ENCODE data around the gene ANKRD17.

DNA sequence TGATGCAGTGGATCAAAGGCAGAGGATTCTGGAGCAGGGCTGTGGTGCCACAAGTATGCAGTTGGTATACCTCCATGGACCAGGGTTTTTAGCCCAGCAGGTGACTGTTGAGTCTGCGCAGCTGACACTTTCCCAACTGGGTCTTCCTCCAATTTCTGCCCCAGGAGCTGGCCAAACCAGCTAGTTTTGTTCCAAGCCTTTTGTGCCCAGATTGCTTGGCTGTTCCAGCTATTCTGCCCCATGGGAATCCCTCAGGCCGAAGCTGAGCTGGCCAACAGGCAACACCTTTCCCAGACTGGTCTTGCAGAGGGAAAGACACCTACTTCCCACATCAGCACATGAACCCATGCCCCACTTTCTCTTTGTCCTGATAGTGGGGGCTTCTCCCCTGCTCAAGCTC, 22.8 kb upstream of the ANKRD17 start:
- TF ChIP-seq, protein P1, sequence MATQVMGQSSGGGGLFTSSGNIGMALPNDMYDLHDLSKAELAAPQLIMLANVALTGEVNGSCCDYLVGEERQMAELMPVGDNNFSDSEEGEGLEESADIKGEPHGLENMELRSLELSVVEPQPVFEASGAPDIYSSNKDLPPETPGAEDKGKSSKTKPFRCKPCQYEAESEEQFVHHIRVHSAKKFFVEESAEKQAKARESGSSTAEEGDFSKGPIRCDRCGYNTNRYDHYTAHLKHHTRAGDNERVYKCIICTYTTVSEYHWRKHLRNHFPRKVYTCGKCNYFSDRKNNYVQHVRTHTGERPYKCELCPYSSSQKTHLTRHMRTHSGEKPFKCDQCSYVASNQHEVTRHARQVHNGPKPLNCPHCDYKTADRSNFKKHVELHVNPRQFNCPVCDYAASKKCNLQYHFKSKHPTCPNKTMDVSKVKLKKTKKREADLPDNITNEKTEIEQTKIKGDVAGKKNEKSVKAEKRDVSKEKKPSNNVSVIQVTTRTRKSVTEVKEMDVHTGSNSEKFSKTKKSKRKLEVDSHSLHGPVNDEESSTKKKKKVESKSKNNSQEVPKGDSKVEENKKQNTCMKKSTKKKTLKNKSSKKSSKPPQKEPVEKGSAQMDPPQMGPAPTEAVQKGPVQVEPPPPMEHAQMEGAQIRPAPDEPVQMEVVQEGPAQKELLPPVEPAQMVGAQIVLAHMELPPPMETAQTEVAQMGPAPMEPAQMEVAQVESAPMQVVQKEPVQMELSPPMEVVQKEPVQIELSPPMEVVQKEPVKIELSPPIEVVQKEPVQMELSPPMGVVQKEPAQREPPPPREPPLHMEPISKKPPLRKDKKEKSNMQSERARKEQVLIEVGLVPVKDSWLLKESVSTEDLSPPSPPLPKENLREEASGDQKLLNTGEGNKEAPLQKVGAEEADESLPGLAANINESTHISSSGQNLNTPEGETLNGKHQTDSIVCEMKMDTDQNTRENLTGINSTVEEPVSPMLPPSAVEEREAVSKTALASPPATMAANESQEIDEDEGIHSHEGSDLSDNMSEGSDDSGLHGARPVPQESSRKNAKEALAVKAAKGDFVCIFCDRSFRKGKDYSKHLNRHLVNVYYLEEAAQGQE (IDR thresholded peaks at IDR 0.05; ENCODE audit: low read depth), result no peak
- TF ChIP-seq CEBPB (IDR thresholded peaks at IDR 0.05), result no peak
- TF ChIP-seq, protein P2, sequence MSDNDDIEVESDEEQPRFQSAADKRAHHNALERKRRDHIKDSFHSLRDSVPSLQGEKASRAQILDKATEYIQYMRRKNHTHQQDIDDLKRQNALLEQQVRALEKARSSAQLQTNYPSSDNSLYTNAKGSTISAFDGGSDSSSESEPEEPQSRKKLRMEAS (IDR thresholded peaks at IDR 0.05), result no peak
- no peak for TF ChIP-seq RAD21 (IDR thresholded peaks at IDR 0.05; ENCODE audit: low read depth)
- TF ChIP-seq, protein P3, sequence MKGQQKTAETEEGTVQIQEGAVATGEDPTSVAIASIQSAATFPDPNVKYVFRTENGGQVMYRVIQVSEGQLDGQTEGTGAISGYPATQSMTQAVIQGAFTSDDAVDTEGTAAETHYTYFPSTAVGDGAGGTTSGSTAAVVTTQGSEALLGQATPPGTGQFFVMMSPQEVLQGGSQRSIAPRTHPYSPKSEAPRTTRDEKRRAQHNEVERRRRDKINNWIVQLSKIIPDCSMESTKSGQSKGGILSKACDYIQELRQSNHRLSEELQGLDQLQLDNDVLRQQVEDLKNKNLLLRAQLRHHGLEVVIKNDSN (IDR thresholded peaks at IDR 0.05), result no peak
- no peak for TF ChIP-seq CREB1 (IDR thresholded peaks at IDR 0.05; ENCODE audit: low read depth)

Data from Ishikawa (cell line).